Subcutaneous adipose tissue (tissue), 4 donors: ENCODE results near the gene DIPK1A. TPM values are rescaled to one million over a fixed set of nuclear protein-coding genes. Genes with fewer than 3 reads are reported as not detected.

Experiments
- CTCF ChIP-seq: fragments of 450-650 bp; IDR thresholded peaks from one replicate; pipeline ENCODE4 v1.5.1; 2016; ENCODE audit warnings: low read depth, mild to moderate bottlenecking, control low read depth, antibody characterized with exemption, moderate library complexity
- total RNA-seq, 4 donors: library from RNA; depleted of rRNA; stranded (reverse); fragments of >200 nt; gene quantifications; one replicate each; pipeline ENCODE4 v1.1.0, GENCODE V29; 2016

DIPK1A gene
- total RNA-seq, 4 donors from 2014 or later: 11.9 to 24.6 (median 18.3) TPM

GRCh38 chr1:92877792-92878191, 83.5 kb downstream of the DIPK1A start:
- TF ChIP-seq CTCF: no peak

GRCh38 chr1:92877081-92877711, 84.1 kb downstream of the DIPK1A start:
- TF ChIP-seq CTCF: no peak

- TF ChIP-seq CTCF: no peak
These were observed 84.9 kb downstream of the DIPK1A start for GRCh38 chr1:92876351-92876750.

GRCh38 chr1:92874987-92875386, 86.3 kb downstream of the DIPK1A start:
- no peak for TF ChIP-seq CTCF

- no peak for TF ChIP-seq CTCF
These were observed 88.5 kb downstream of the DIPK1A start for GRCh38 chr1:92872719-92873118.

GRCh38 chr1:92870591-92870990, 90.7 kb downstream of the DIPK1A start:
- TF ChIP-seq CTCF: no peak

- TF ChIP-seq CTCF: no peak
These were observed 97.1 kb downstream of the DIPK1A start for GRCh38 chr1:92864131-92864530.
